HEK293 (cell line): Measurements from ENCODE around the gene GDPD5.

Source experiments
- CTCF ChIA-PET: fragments of 350-600 bp; formaldehyde crosslinking; extraction: SDS; loops from one replicate; lab custom pipeline; 2021; ENCODE audit warnings: antibody characterized with exemption; lab: Yijun Ruan, JAX
- POLR2A ChIA-PET: fragments of 300-600 bp; formaldehyde crosslinking; extraction: SDS; loops from one replicate; lab custom pipeline; 2020; ENCODE audit warnings: antibody characterized with exemption, inconsistent platforms; lab: Yijun Ruan, JAX
- H3K27ac ChIP-seq: fragments of 200-500 bp; sonication (Bioruptor generic); 2 replicates; pipeline ENCODE4 v1.5.1; 2014; ENCODE audit warnings: low read depth, low read length, control low read depth, inconsistent platforms; ENCODE audit errors: extremely low read depth
- H3K36me3 ChIP-seq, 2 experiments: fragments of 200-500 bp in 1 of 2; sonication (Bioruptor generic) in 1 of 2; 1 replicate in 1 of 2; 2 replicates in 1 of 2; pipeline ENCODE4 v1.5.1; 2014 to 2017; ENCODE audit warnings: inconsistent platforms in 2 of 2, low read length in 2 of 2; ENCODE audit not compliant: control insufficient read depth in 2 of 2, insufficient read depth in 1 of 2
- H3K4me1 ChIP-seq: fragments of 200-500 bp; sonication (Bioruptor generic); 2 replicates; pipeline ENCODE4 v1.5.1; 2014; ENCODE audit warnings: mild to moderate bottlenecking, low read length, inconsistent platforms; ENCODE audit not compliant: control insufficient read depth, insufficient read depth
- H3K4me3 ChIP-seq: 2 replicates; pipeline ENCODE4 v1.5.1; 2011; ENCODE audit warnings: low read depth, mild to moderate bottlenecking, control low read depth, low read length, moderate library complexity
- H3K9me3 ChIP-seq: fragments of 200-500 bp; sonication (Bioruptor generic); 2 replicates; pipeline ENCODE4 v1.5.1; 2014; ENCODE audit warnings: low read depth, low read length, inconsistent platforms; ENCODE audit not compliant: control insufficient read depth, insufficient read depth
- BCL6B ChIP-seq: fragments of 450-650 bp; formaldehyde crosslinking; IDR thresholded peaks from 2 replicates; pipeline ENCODE4 v1.5.1; 2017; ENCODE audit warnings: missing biosample characterization, missing genetic modification characterization
- MEIS1 ChIP-seq: sonication (generic); formaldehyde crosslinking; IDR thresholded peaks from 2 replicates; pipeline ENCODE4 v1.8.1; 2022; ENCODE audit warnings: missing genetic modification reagents, mild to moderate bottlenecking, borderline replicate concordance
- MYNN ChIP-seq: fragments of 450-650 bp; formaldehyde crosslinking; IDR thresholded peaks from 2 replicates; pipeline ENCODE4 v1.5.1; 2016; ENCODE audit warnings: missing biosample characterization, missing genetic modification characterization, borderline replicate concordance
- SCRT2 ChIP-seq: fragments of 450-650 bp; formaldehyde crosslinking; IDR thresholded peaks from 2 replicates; pipeline ENCODE4 v1.5.1; 2016; ENCODE audit warnings: missing biosample characterization, missing genetic modification characterization
- SP3 ChIP-seq: fragments of 450-650 bp; formaldehyde crosslinking; IDR thresholded peaks from 2 replicates; pipeline ENCODE4 v1.5.1; 2016; ENCODE audit warnings: missing biosample characterization, missing genetic modification characterization
- TCF7L2 ChIP-seq: IDR thresholded peaks from 2 replicates; pipeline ENCODE4 v1.6.1; 2011; ENCODE audit warnings: low read depth, mild to moderate bottlenecking, inconsistent platforms, low read length, moderate library complexity, borderline replicate concordance
- WT1 ChIP-seq: fragments of 450-650 bp; formaldehyde crosslinking; IDR thresholded peaks from 2 replicates; pipeline ENCODE4 v1.5.1; 2016; ENCODE audit warnings: missing biosample characterization, missing genetic modification characterization
- ZBTB1 ChIP-seq: fragments of 450-650 bp; formaldehyde crosslinking; IDR thresholded peaks from 2 replicates; pipeline ENCODE4 v1.5.1; 2016; ENCODE audit warnings: missing biosample characterization, missing genetic modification characterization
- ZBTB11 ChIP-seq: fragments of 450-650 bp; formaldehyde crosslinking; conservative IDR thresholded peaks from 2 replicates; pipeline ENCODE4 v1.5.1; 2016; ENCODE audit warnings: low read depth, missing biosample characterization, missing genetic modification characterization
- ZBTB7A ChIP-seq: fragments of 450-650 bp; formaldehyde crosslinking; IDR thresholded peaks from 2 replicates; pipeline ENCODE4 v1.5.1; 2016; ENCODE audit warnings: low read depth, missing biosample characterization, missing genetic modification characterization
- ZFP69B ChIP-seq: fragments of 450-650 bp; formaldehyde crosslinking; IDR thresholded peaks from 2 replicates; pipeline ENCODE4 v1.5.1; 2016; ENCODE audit warnings: missing biosample characterization, missing genetic modification characterization
- ZNF112 ChIP-seq: fragments of 450-650 bp; formaldehyde crosslinking; IDR thresholded peaks from 2 replicates; pipeline ENCODE4 v1.5.0; 2017; ENCODE audit warnings: missing biosample characterization, missing genetic modification characterization
- ZNF114 ChIP-seq: fragments of 450-650 bp; formaldehyde crosslinking; IDR thresholded peaks from 2 replicates; pipeline ENCODE4 v1.5.0; 2017; ENCODE audit warnings: missing biosample characterization, missing genetic modification characterization
- ZNF133 ChIP-seq: fragments of 450-650 bp; formaldehyde crosslinking; IDR thresholded peaks from 2 replicates; pipeline ENCODE4 v1.5.1; 2016; ENCODE audit warnings: missing biosample characterization, missing genetic modification characterization
- ZNF16 ChIP-seq: fragments of 450-650 bp; formaldehyde crosslinking; IDR thresholded peaks from 2 replicates; pipeline ENCODE4 v1.5.1; 2016; ENCODE audit warnings: low read depth, missing biosample characterization, missing genetic modification characterization
- ZNF324 ChIP-seq: fragments of 450-650 bp; formaldehyde crosslinking; IDR thresholded peaks from 2 replicates; pipeline ENCODE4 v1.5.1; 2016; ENCODE audit warnings: missing biosample characterization, missing genetic modification characterization
- ZNF341 ChIP-seq: fragments of 450-650 bp; formaldehyde crosslinking; IDR thresholded peaks from 2 replicates; pipeline ENCODE4; 2016; ENCODE audit warnings: low read depth, missing biosample characterization, missing genetic modification characterization
- ZNF426 ChIP-seq: fragments of 450-650 bp; formaldehyde crosslinking; IDR thresholded peaks from 2 replicates; pipeline ENCODE4 v1.5.1; 2017; ENCODE audit warnings: missing biosample characterization, missing genetic modification characterization, mild to moderate bottlenecking, inconsistent platforms, moderate library complexity
- ZNF473 ChIP-seq: fragments of 450-650 bp; formaldehyde crosslinking; IDR thresholded peaks from 2 replicates; pipeline ENCODE4 v1.5.1; 2017; ENCODE audit warnings: missing biosample characterization, missing genetic modification characterization
- ZNF501 ChIP-seq: fragments of 450-650 bp; formaldehyde crosslinking; IDR thresholded peaks from 2 replicates; pipeline ENCODE4 v1.5.1; 2016; ENCODE audit warnings: missing biosample characterization, missing genetic modification characterization
- ZNF555 ChIP-seq: fragments of 450-650 bp; formaldehyde crosslinking; conservative IDR thresholded peaks from 2 replicates; pipeline ENCODE4 v1.5.1; 2017; ENCODE audit warnings: missing biosample characterization, mild to moderate bottlenecking, missing genetic modification characterization, inconsistent platforms
- ZNF560 ChIP-seq: fragments of 450-650 bp; formaldehyde crosslinking; IDR thresholded peaks from 2 replicates; pipeline ENCODE4 v1.5.1; 2017; ENCODE audit warnings: missing biosample characterization, missing genetic modification characterization, borderline replicate concordance
- ZNF639 ChIP-seq: fragments of 450-650 bp; formaldehyde crosslinking; IDR thresholded peaks from 2 replicates; pipeline ENCODE4 v1.5.1; 2016; ENCODE audit warnings: missing biosample characterization, missing genetic modification characterization
- ZNF664 ChIP-seq: fragments of 450-650 bp; formaldehyde crosslinking; IDR thresholded peaks from 2 replicates; pipeline ENCODE4 v1.5.1; 2016; ENCODE audit warnings: missing biosample characterization, missing genetic modification characterization
- ZNF776 ChIP-seq: fragments of 450-650 bp; formaldehyde crosslinking; IDR thresholded peaks from 2 replicates; pipeline ENCODE4 v1.5.0; 2017; ENCODE audit warnings: missing biosample characterization, missing genetic modification characterization, borderline replicate concordance
- ZNF777 ChIP-seq: fragments of 450-650 bp; formaldehyde crosslinking; IDR thresholded peaks from 2 replicates; pipeline ENCODE4 v1.5.1; 2017; ENCODE audit warnings: missing biosample characterization, missing genetic modification characterization, borderline replicate concordance
- ZNF792 ChIP-seq: fragments of 450-650 bp; formaldehyde crosslinking; IDR thresholded peaks from 2 replicates; pipeline ENCODE4 v1.5.1; 2016; ENCODE audit warnings: missing biosample characterization, missing genetic modification characterization
- ZNF830 ChIP-seq: fragments of 450-650 bp; IDR thresholded peaks from 2 replicates; pipeline ENCODE4 v1.5.0; 2018; ENCODE audit warnings: missing biosample characterization, missing genetic modification characterization, low read depth, mild to moderate bottlenecking, moderate library complexity
- ZXDB ChIP-seq: fragments of 450-650 bp; formaldehyde crosslinking; IDR thresholded peaks from 2 replicates; pipeline ENCODE4 v1.5.1; 2016; ENCODE audit warnings: missing biosample characterization, missing genetic modification characterization

Gene GDPD5

GRCh38 chr11:75530577-75530976, 4.8 kb upstream of the GDPD5 start:
- Histone ChIP-seq H3K27ac (no peak overlapping the region), H3K36me3 (no peaks in the 10 kb centered on the region), H3K4me1 (no peaks in the 10 kb centered on the region)
- CTCF ChIA-PET = interaction anchor here (0.6 to 10.3 kb wide), 9 partner anchors 9 to 250 kb away, joined by 3 to 264 read pairs (median 20); no protein-coding TSS in a partner anchor
- POLR2A ChIA-PET = interaction anchor here (0.6 to 1.3 kb wide), 2 partner anchors 24 to 77 kb away, joined by 3 read pairs; no protein-coding TSS in a partner anchor
- TF ChIP-seq ZNF776 (tag by site-specific recombination) = no peak
- no peak for TF ChIP-seq ZNF16 (tag by site-specific recombination)
- TF ChIP-seq ZNF501 (tag by site-specific recombination) = no peak
- no peak for TF ChIP-seq BCL6B (tag by site-specific recombination)
- TF ChIP-seq ZBTB1 (tag by site-specific recombination) = no peak
- no peak for TF ChIP-seq ZNF133
- TF ChIP-seq TCF7L2 = no peak
- no peak for TF ChIP-seq ZNF639 (tag by site-specific recombination)
- no peak for TF ChIP-seq MYNN
- TF ChIP-seq ZNF114 = no peak
- no peak for TF ChIP-seq ZNF777 (tag by site-specific recombination)
- no peak for TF ChIP-seq SP3 (tag by site-specific recombination)
- TF ChIP-seq ZNF112 (tag by site-specific recombination) = no peak
- no peak for TF ChIP-seq ZNF341 (tag by site-specific recombination)
- no peak for TF ChIP-seq ZNF426 (tag by site-specific recombination)
- TF ChIP-seq, all 188 proteins: peak for 0
- Histone ChIP-seq H3K9me3 (no peaks in the 10 kb centered on the region), H3K4me3 (no peak overlapping the region)

- Histone ChIP-seq H3K36me3 (no peaks in the 10 kb centered on the region), H3K4me1 (no peaks in the 10 kb centered on the region), H3K27ac (no peak overlapping the region), H3K9me3 (no peaks in the 10 kb centered on the region), H3K4me3 (no peak overlapping the region)
- CTCF ChIA-PET = interaction anchor here (0.7 to 10.3 kb wide), 6 partner anchors 18 to 139 kb away, joined by 3 to 264 read pairs (median 4); no protein-coding TSS in a partner anchor
- POLR2A ChIA-PET = interaction anchor here (1.2 kb wide), 1 partner anchor 29 kb away, joined by 3 read pairs; no protein-coding TSS in a partner anchor
- TF ChIP-seq ZXDB (no peak), BCL6B (tag by site-specific recombination) (no peak), ZBTB11 (no peak), ZNF473 (no peak), ZFP69B (no peak), MEIS1 (CRISPR knock-in tag) (no peak), SCRT2 (tag by site-specific recombination) (no peak), WT1 (tag by site-specific recombination) (no peak), ZNF324 (tag by site-specific recombination) (no peak), ZNF560 (tag by site-specific recombination) (no peak), ZNF555 (tag by site-specific recombination) (no peak), ZNF792 (no peak), ZNF664 (tag by site-specific recombination) (no peak), ZNF830 (tag by site-specific recombination) (no peak), ZBTB7A (tag by site-specific recombination) (no peak)
Observed at GRCh38 chr11:75527938-75528735, 2.4 kb upstream of the GDPD5 start.
